Activated naive CD4-positive, alpha-beta T cell treated with anti-CD3 and anti-CD28 coated beads, Interleukin-2, amount 50 U/mL, for 24 hours (primary cell): ENCODE measurements around the gene B4GALT5.

Experiments used
- H3K27ac Mint-ChIP-seq: one replicate; pipeline ENCODE4 v1.8.0; 2021; ENCODE audit warnings: mild to moderate bottlenecking, mixed read lengths
- H3K27me3 Mint-ChIP-seq: one replicate; pipeline ENCODE4 v1.8.0; 2021; ENCODE audit warnings: mixed read lengths
- H3K36me3 Mint-ChIP-seq: one replicate; pipeline ENCODE4 v1.8.0; 2021; ENCODE audit warnings: mixed read lengths
- H3K4me1 Mint-ChIP-seq: one replicate; pipeline ENCODE4 v1.8.0; 2021; ENCODE audit warnings: mixed read lengths
- H3K4me3 Mint-ChIP-seq: one replicate; pipeline ENCODE4 v1.8.0; 2021; ENCODE audit warnings: mild to moderate bottlenecking, mixed read lengths
- H3K9me3 Mint-ChIP-seq: one replicate; pipeline ENCODE4 v1.8.0; 2021; ENCODE audit warnings: mixed read lengths

The B4GALT5 gene

DNA sequence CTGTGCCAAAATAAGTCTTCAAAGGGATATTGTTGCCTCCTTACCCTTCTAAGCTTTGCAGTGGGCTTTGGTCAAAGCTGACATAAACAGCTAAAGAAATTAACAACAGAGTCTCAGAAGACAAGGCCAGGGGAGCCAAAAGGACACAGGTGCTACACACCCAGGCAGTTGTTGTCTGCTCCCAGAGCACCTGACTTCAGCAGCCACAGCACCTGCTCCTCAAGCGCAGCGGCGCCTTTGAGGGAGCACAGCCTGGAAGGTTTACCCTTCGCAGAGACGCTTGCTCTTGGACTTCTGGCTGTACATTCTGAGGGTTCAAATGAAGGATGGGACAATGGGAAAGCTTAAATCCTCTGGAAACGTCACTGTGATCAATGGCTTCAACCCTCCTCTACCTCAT lies 16.6 kb downstream of the B4GALT5 start:
- no peaks in the 10 kb centered on the region for H3K9me3 Mint-ChIP-seq
- H3K27ac Mint-ChIP-seq: peak overlapping the region; percentile 30
- H3K27me3 Mint-ChIP-seq: no peaks in the 10 kb centered on the region
- peaks cover 2% of the 10 kb centered on the region for H3K36me3 Mint-ChIP-seq
- H3K4me3 Mint-ChIP-seq: no peak overlapping the region
- H3K4me1 Mint-ChIP-seq: peaks cover 63% of the 10 kb centered on the region

DNA sequence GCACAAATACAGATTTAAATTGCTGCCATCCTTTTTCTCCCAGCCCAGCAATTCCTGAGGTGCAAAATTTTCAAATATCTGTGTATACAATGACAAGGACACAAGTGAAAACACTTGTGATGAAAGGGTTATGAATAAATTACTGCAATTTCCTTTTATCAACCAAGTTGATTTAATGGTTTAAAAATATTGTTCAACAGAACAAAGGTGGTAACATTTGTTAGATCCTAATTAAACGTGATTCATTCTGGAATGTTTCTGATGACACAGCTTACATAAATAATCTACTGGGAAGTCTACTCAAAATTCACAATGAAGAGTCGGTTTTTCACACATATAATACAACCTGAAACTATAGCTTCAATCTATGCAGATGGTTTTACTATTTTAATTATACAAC lies 17.1 kb downstream of the B4GALT5 start:
- Mint-ChIP-seq H3K27ac (no peak overlapping the region), H3K4me3 (no peak overlapping the region), H3K4me1 (peaks cover 58% of the 10 kb centered on the region), H3K9me3 (no peaks in the 10 kb centered on the region), H3K27me3 (no peaks in the 10 kb centered on the region), H3K36me3 (no peaks in the 10 kb centered on the region)

DNA sequence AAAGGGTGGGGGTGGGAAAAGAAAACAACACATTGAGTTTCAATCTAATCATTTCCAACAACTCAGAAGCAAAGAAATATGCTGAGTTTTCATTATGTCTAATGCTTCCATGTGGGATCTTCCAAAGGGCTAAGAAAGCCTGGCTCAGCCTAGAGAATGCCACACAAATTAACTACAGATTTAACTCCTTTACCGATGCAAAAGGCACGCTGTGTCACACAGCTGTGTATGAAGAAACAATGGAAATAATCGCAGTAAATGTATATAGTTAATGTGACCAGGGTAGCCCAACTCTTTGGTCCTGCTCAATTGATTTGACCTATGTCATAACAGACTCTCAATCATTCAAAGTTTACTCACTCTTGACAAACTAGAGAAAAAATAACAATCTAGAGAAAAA lies 17.8 kb downstream of the B4GALT5 start:
- Mint-ChIP-seq H3K9me3 (no peaks in the 10 kb centered on the region), H3K36me3 (no peaks in the 10 kb centered on the region), H3K4me3 (no peak overlapping the region), H3K27ac (no peak overlapping the region), H3K4me1 (peaks cover 51% of the 10 kb centered on the region), H3K27me3 (no peaks in the 10 kb centered on the region)

DNA sequence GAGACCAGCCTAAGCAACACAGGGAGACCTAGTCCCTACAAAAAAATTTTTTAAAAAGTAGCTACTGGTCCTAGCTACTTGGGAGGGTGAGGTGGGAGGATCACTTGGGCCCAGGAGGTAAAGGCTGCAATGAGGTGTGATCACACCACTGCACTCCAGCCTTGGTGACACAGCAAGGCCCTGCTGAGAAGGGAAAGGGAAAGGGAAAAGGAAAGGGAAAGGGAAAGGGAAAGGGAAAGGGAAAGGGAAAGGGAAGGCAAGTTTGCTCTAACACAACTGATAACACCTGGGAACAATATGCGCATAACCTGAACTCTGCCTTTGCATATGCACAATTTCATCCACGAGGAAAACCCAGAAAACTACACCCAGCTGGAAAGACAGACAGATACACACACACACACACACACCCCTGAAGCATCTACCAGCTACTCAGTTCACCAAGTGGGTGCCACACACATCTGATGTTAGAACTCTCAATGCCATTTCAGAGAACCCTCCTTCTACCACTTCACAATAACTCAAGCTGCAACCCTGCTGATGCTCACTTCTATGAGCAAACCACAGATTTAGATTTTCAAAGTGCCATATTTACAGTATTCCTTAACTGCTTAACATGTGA lies 19.1 kb downstream of the B4GALT5 start:
- no peaks in the 10 kb centered on the region for H3K36me3 Mint-ChIP-seq
- no peak overlapping the region for H3K27ac Mint-ChIP-seq
- H3K4me3 Mint-ChIP-seq: no peak overlapping the region
- H3K27me3 Mint-ChIP-seq: no peaks in the 10 kb centered on the region
- H3K9me3 Mint-ChIP-seq: no peaks in the 10 kb centered on the region
- H3K4me1 Mint-ChIP-seq: peaks cover 43% of the 10 kb centered on the region

DNA sequence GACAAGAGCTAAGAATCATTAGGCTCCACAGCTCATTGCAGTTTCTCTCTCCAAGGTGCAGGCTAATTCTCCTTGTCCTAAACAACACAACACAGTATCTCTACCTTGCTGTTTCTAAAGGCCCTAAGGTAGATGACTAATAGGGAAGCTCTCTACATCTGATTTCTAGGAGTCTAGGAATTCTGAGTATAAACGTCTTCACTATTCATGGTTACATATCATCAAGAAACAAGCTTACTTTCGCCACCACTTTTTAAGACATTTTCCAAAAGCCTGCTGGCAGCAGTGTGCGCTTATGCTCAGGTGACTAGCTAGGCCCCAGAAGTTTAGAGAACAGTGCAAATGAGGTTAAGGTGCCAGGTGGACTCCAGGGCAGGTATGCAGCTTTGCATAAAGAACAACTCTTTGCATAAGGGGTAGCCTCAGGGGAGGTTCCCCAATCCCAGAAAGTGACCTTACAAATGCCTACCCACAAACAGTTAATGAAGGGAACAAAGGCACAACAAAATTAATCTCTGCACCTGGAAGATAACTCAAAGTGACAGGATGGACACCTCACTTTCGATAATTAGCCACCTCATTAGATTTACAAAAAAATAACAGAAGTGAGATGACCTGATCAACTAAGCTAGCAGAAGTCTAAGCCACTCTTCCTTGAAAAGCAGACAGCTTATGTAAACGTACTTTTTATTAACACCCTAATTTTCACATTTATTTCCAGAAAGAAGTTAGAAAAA lies 20.1 kb downstream of the B4GALT5 start:
- H3K4me3 Mint-ChIP-seq: no peak overlapping the region
- peaks cover 37% of the 10 kb centered on the region for H3K4me1 Mint-ChIP-seq
- no peaks in the 10 kb centered on the region for H3K27me3 Mint-ChIP-seq
- H3K9me3 Mint-ChIP-seq: no peaks in the 10 kb centered on the region
- H3K36me3 Mint-ChIP-seq: no peaks in the 10 kb centered on the region
- H3K27ac Mint-ChIP-seq: no peak overlapping the region

DNA sequence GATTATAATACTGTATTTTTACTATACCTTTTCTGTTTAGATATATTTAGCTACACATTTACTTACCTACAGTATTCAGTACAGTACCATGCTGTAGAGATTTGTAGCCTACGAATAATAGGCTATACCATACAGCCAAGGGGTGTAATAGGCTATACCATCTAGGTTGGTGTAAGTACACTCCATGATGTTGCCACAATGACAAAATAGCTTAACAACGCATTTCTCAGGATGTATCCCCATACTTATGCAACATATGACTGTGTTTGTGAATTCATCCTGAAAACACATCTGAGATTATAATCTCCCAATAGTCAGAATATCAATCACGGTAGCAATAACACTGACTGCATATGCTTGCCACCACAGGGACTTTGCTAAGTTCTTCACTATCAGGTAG lies 20.7 kb downstream of the B4GALT5 start:
- H3K4me3 Mint-ChIP-seq: no peak overlapping the region
- no peaks in the 10 kb centered on the region for H3K27me3 Mint-ChIP-seq
- no peak overlapping the region for H3K27ac Mint-ChIP-seq
- H3K4me1 Mint-ChIP-seq: peaks cover 37% of the 10 kb centered on the region
- no peaks in the 10 kb centered on the region for H3K9me3 Mint-ChIP-seq
- H3K36me3 Mint-ChIP-seq: no peaks in the 10 kb centered on the region

DNA sequence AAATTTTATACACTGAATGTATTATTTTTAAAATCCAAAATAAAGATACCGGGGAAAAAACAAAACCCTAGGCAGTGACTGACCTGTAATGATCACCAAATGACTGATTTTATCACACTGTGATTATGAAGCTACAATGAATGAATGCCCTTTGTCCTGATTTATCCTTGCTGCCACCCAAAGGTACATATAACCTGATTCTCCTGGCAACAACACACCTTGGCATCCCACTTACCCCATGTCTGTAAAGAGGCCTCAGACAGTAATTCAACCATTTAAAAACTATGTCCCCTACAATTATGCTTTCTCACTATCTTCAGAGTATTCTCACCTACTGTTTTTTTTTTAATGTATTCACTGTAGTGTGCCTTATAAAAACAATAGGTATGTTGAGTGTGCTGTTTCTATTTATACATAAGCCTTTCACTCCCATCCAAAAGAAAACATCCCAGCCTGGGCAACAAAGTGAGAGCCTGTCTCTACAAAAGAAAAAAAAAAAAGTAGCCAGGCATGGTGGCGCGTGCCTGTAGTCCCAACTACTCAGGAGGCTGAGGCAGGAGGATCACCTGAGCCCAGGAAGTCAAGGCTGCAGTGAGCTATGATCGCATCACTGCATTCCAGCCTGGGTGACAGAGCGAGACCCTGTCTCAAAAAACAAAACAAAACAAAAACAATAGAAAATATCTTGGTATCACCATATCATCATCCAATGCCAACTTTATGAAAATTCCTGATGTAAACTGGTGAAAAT lies 21.7 kb downstream of the B4GALT5 start:
- H3K27me3 Mint-ChIP-seq: no peaks in the 10 kb centered on the region
- H3K4me3 Mint-ChIP-seq: no peak overlapping the region
- no peaks in the 10 kb centered on the region for H3K36me3 Mint-ChIP-seq
- no peak overlapping the region for H3K27ac Mint-ChIP-seq
- H3K9me3 Mint-ChIP-seq: no peaks in the 10 kb centered on the region
- peaks cover 33% of the 10 kb centered on the region for H3K4me1 Mint-ChIP-seq

DNA sequence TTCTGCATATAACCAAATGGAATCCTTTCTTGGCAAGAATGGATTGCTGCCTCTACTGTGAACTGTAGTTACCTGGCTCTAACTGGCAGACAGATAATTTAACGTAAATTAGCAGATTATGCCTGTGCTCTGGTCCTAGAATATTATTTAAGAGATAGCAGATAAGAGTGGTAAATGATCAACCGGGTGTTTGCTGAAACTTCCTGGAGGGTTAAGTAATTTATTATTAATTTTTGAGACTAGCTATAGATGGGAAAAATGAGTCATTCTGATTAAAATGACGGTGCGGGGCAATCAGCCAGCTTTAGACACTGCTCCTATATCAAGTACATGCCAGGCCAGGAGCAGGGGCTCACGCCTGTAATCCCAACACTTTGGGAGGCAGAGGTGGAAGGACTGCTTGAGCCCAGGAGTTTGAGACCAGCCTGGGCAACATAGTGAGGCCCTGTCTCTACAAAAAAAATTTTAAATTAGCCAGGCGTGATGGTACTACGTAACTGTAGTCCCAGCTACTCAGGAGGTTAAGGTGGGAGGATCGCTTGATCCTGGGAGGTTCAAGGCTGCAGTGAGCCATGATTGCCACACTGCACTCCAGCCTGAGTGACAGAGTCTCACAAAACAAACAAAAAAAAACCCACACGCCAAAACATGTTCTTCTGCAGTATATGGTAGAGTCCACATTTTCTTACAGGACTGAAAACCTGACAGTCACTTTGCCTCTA lies 22.6 kb downstream of the B4GALT5 start:
- no peaks in the 10 kb centered on the region for H3K36me3 Mint-ChIP-seq
- no peak overlapping the region for H3K4me3 Mint-ChIP-seq
- H3K27ac Mint-ChIP-seq: no peak overlapping the region
- peaks cover 25% of the 10 kb centered on the region for H3K4me1 Mint-ChIP-seq
- H3K27me3 Mint-ChIP-seq: no peaks in the 10 kb centered on the region
- no peaks in the 10 kb centered on the region for H3K9me3 Mint-ChIP-seq

DNA sequence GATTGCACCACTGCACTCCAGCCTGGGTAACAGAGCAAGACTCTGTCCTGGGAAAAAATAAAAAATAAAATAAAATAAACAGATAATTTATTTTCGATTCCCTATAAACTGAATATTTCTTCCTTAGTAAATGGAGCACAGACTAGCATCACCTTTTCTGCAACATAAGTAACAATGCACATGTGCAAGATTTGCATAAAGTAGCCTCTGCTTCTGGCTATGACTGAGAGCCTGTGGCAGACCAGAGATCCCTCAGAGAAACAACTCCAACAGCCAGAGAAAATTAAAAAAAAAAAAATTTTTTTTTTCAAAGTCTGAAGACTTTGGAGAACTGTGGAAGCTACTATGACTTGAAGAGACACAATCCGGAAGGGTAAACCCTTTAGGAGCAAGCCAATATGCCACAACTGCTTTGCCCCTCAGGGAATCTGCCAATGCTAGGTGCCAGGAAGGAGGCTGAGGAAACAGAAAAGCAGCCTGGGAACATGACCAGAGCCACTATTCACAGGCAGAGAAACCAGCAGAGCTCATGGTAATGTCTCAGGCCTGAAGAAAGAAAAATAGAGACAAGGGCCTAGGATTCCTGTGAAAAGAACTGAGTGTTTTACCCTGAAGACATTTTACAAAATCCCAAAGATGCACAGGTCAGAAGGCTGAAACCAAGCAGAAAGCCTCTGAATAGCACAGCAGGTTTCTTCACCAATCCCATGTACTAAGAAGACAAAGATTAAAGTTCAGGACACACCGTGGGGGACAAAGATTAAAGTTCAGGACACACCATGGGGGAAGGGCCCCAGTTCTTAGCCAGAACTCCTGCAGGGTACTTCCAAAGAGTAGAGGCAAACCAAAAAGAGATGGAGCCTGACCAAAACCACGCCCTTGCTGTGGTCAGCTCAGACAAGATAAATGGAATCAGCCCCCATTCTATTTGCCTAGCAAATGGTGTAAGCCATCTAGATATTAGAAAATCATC lies 25.8 kb downstream of the B4GALT5 start:
- Mint-ChIP-seq H3K4me3 (no peak overlapping the region), H3K36me3 (no peaks in the 10 kb centered on the region), H3K27me3 (no peaks in the 10 kb centered on the region), H3K27ac (no peak overlapping the region), H3K9me3 (no peaks in the 10 kb centered on the region), H3K4me1 (peaks cover 23% of the 10 kb centered on the region)

DNA sequence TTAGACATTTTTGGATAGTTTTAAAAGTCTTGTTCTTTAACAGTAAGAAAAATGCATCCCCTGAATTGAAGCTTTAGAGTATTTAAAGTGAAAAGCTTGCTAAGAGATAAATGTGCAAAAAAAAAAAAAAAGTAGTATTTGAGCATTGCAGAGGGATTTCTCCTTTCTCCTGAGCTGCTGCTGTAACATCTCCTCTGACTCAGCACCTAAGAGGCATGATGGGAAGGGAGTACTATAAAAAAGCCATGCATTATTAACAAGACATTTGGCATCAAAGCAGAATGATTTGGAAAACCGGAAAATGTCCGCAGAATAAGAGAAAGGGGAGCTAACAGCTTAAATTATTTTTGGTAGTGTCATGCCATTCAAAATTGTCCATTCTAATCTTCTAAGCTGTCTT lies 27.9 kb downstream of the B4GALT5 start:
- H3K4me1 Mint-ChIP-seq: peaks cover 34% of the 10 kb centered on the region
- H3K9me3 Mint-ChIP-seq: no peaks in the 10 kb centered on the region
- no peak overlapping the region for H3K4me3 Mint-ChIP-seq
- no peaks in the 10 kb centered on the region for H3K27me3 Mint-ChIP-seq
- peaks cover 4% of the 10 kb centered on the region for H3K36me3 Mint-ChIP-seq
- H3K27ac Mint-ChIP-seq: no peak overlapping the region

DNA sequence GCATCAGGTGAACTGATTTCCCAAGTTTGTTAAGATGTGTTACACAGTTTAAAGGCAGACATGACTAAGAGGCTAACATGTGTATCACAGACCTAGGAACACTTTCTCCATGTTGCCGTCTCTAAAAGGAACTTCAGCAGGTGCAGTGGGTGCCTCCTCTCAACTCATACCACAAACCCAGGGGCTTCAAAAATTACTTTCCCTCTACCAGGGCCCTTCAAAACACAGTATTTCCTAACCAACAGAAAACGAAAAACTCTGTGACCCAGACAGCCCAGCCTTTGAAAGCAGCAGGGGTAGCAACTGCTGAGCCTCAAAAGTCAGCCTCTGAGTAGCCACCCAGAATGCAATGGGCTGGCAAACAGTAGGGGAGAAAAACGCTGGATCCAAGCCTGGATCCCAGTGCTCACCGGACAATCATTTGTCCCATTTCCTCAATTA lies 28.5 kb downstream of the B4GALT5 start:
- peaks cover 4% of the 10 kb centered on the region for H3K36me3 Mint-ChIP-seq
- H3K4me3 Mint-ChIP-seq: no peak overlapping the region
- no peak overlapping the region for H3K27ac Mint-ChIP-seq
- no peaks in the 10 kb centered on the region for H3K27me3 Mint-ChIP-seq
- H3K9me3 Mint-ChIP-seq: no peaks in the 10 kb centered on the region
- peaks cover 38% of the 10 kb centered on the region for H3K4me1 Mint-ChIP-seq

DNA sequence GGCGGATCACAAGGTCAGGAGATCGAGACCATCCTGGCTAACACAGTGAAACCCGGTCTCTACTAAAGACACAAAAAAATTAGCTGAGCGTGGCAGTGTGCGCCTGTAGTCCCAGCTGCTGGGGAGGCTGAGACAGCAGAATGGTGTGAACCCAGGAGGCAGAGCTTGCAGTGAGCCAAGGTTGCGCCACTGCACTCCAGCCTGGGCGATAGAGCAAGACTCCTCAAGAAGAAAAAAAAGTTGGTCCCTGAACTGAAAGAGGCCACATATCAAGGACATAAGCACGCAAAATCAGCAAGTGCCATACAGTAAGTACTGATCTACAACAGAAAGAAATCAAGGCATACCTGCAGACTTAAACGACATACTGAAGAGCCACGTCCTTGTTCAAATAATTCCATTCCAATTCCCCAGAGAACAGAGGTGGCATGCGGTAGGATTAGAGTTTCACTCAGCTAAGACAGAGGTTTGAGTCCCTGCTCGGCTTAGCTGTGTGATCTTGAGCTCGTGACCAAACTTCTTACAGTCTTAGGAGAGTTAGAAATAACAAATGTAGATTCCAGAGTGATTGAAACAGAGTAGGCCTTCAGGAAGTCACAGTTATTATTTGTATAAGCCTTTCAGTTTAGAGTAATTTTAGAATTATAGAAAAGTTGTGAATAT lies 29.2 kb downstream of the B4GALT5 start:
- H3K27ac Mint-ChIP-seq: no peak overlapping the region
- peaks cover 39% of the 10 kb centered on the region for H3K4me1 Mint-ChIP-seq
- H3K36me3 Mint-ChIP-seq: peaks cover 4% of the 10 kb centered on the region
- H3K9me3 Mint-ChIP-seq: no peaks in the 10 kb centered on the region
- no peaks in the 10 kb centered on the region for H3K27me3 Mint-ChIP-seq
- no peak overlapping the region for H3K4me3 Mint-ChIP-seq

DNA sequence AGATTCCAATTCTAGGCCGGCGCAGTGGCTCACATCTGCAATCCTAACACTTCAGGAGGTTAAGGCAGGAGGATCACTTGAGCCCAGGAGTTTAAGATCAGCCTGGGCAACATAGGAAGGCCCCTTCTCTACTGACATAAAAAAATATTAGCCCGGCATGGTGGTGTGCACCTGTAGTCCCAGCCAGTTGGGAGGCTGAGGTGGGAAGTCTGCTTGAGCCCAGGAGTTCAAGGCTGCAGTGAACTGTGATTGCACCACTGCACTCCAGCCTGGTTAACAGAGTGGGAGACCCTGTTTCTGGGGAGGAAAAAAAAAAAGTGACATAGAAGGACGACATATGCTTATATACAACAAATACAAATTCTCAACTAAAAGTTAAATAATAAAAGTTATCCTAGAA lies 30.9 kb downstream of the B4GALT5 start:
- no peak overlapping the region for H3K4me3 Mint-ChIP-seq
- H3K9me3 Mint-ChIP-seq: no peaks in the 10 kb centered on the region
- no peaks in the 10 kb centered on the region for H3K27me3 Mint-ChIP-seq
- H3K4me1 Mint-ChIP-seq: peaks cover 48% of the 10 kb centered on the region
- peaks cover 5% of the 10 kb centered on the region for H3K36me3 Mint-ChIP-seq
- no peak overlapping the region for H3K27ac Mint-ChIP-seq

DNA sequence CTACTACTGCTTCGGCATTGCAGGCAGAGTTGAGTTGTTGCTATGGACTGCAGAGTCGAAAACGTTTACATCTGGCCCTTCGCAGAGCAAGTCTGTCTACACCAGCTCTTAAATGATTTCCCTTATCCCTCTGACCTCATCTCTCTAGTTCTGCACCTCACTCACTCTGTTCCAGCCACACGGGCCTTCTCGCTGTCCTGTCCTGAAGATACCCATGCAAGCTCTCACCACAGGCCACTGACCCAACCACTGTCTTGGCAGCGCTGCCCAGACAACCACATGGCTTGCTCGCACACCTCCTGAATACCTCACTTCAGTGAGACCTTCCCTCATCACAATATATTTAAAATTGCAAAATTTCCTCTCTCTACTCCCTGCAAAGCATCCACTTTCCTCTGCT lies 31.4 kb downstream of the B4GALT5 start:
- Mint-ChIP-seq H3K9me3 (no peaks in the 10 kb centered on the region), H3K36me3 (peaks cover 5% of the 10 kb centered on the region), H3K4me3 (no peak overlapping the region), H3K4me1 (peaks cover 49% of the 10 kb centered on the region), H3K27me3 (no peaks in the 10 kb centered on the region), H3K27ac (no peak overlapping the region)
